Measurements from ENCODE around the gene PTPRG. TPM values are rescaled to one million over a fixed set of nuclear protein-coding genes. Genes with fewer than 3 reads are reported as not detected.

PTPRG gene
- total and polyA plus RNA-seq, 2 of the 13 experiments (the other 11 are each of a cell fraction or from before 2014, with no cell fraction given): 8.0 to 25.3 TPM

GRCh38 chr3:62184559-62184958 is 623.2 kb downstream of the PTPRG start (continued):
- peak; percentile 99 for TF ChIP-seq CEBPB (IDR thresholded peaks at IDR 0.05; ENCODE audit: borderline replicate concordance, low read depth, low read length)
- TF ChIP-seq ZNF331 (CRISPR knock-in tag; IDR thresholded peaks at IDR 0.05): peak; percentile 53; the same call in 1 of the 2 replicates
- TF ChIP-seq ZFX (CRISPR knock-in tag; IDR thresholded peaks at IDR 0.05; ENCODE audit: low read depth): no peak
- TF ChIP-seq NBN (conservative IDR thresholded peaks at IDR 0.05): no peak
- peak; percentile 37; the same call in 1 of the 2 replicates for TF ChIP-seq MEIS1 (CRISPR knock-in tag; IDR thresholded peaks at IDR 0.05; ENCODE audit: borderline replicate concordance)
- peak; percentile 50; the same call in 1 of the 2 replicates for TF ChIP-seq ZNF280D (CRISPR knock-in tag; IDR thresholded peaks at IDR 0.05)
- TF ChIP-seq ZBTB46 (CRISPR knock-in tag; IDR thresholded peaks at IDR 0.05; ENCODE audit: borderline replicate concordance): no peak
- TF ChIP-seq CBX5 (CRISPR knock-in tag; IDR thresholded peaks at IDR 0.05; ENCODE audit: borderline replicate concordance): peak; percentile 36; the same call in 1 of the 2 replicates
- TF ChIP-seq PATZ1 (CRISPR knock-in tag; IDR thresholded peaks at IDR 0.05): peak; percentile 49; the same call in 1 of the 2 replicates
- peak; percentile 82; the same call in 1 of the 2 replicates for TF ChIP-seq ZNF292 (CRISPR knock-in tag; IDR thresholded peaks at IDR 0.05; ENCODE audit: borderline replicate concordance, low read depth)
- no peak for TF ChIP-seq SAFB2 (CRISPR knock-in tag; IDR thresholded peaks at IDR 0.05; ENCODE audit: borderline replicate concordance, low read depth)
- peak; percentile 51; the same call in 1 of the 2 replicates for TF ChIP-seq ELF3 (CRISPR knock-in tag; IDR thresholded peaks at IDR 0.05)

Data from HepG2 (cell line).